ENCODE measurements around the gene IGF2BP2.
"Not testable (repeated sequence)": the region's sequence is repeated elsewhere in the genome, so short reads cannot be mapped to it uniquely, and the experiment has no call there.

The IGF2BP2 gene

DNA sequence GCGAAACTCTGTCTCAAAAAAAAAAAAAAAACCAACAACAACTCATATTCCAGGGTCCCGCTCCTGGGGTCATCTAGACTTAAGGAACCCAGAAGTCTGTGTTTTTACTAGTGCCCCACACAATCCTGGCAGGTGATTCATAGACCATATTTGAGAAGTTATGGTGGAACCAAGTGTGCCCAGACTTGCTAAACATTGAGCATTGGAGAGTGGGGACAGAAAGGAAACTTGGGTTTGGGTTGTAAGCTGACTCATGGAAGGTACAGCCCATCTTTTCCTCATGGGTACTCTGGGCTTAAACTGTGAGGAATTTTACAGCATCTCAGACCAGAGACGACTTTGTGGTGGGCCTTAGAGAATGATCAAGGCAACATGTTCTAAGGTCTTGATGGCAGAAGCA is 18.3 kb upstream of the IGF2BP2 start:
- no peak overlapping the region for H3K4me3 ChIP-seq (ENCODE audit: control insufficient read depth, low read depth, low read length)
- no peak for DNase-seq (ENCODE audit: low read depth)
- TF ChIP-seq, protein P1, sequence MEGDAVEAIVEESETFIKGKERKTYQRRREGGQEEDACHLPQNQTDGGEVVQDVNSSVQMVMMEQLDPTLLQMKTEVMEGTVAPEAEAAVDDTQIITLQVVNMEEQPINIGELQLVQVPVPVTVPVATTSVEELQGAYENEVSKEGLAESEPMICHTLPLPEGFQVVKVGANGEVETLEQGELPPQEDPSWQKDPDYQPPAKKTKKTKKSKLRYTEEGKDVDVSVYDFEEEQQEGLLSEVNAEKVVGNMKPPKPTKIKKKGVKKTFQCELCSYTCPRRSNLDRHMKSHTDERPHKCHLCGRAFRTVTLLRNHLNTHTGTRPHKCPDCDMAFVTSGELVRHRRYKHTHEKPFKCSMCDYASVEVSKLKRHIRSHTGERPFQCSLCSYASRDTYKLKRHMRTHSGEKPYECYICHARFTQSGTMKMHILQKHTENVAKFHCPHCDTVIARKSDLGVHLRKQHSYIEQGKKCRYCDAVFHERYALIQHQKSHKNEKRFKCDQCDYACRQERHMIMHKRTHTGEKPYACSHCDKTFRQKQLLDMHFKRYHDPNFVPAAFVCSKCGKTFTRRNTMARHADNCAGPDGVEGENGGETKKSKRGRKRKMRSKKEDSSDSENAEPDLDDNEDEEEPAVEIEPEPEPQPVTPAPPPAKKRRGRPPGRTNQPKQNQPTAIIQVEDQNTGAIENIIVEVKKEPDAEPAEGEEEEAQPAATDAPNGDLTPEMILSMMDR (IDR thresholded peaks at IDR 0.05; ENCODE audit: control insufficient read depth, insufficient read depth, low read depth, low read length, missing control alignments), result no peak

- TF ChIP-seq, protein P1 (IDR thresholded peaks at IDR 0.05; ENCODE audit: control insufficient read depth, insufficient read depth, low read depth, low read length, missing control alignments), result no peak
- DNase-seq (ENCODE audit: low read depth), result no peak
Measured at GRCh38 chr3:185842241-185842640, 17.4 kb upstream of the IGF2BP2 start.

GRCh38 chr3:185838417-185838989 is 13.7 kb upstream of the IGF2BP2 start:
- not testable (repeated sequence) for DNase-seq (ENCODE audit: low read depth); H3K4me3 ChIP-seq (ENCODE audit: control insufficient read depth, low read depth, low read length)

More at GRCh38 chr3:185842241-185842640, 17.4 kb upstream of the IGF2BP2 start:
- H3K4me3 ChIP-seq (ENCODE audit: control insufficient read depth, low read depth, low read length), result no peak overlapping the region

DNA sequence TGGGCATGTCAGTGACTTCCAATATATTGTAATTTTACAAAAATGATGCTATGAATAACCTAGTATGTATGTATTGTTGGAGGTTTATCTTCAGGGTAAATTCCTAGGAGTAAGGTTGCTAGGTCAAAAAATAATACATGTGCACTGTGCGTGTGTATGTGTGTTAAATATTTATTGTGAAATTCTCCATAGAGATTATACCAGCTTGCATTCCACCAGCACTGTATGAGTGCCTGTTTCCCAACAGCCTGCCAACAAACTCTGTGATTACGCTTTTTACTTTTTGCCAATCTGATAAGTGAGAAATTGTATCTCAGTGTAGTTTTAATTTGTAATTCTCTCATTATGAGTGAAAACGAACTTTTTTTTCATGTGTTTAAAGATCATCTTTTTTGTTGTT is 12.6 kb upstream of the IGF2BP2 start:
- DNase-seq (ENCODE audit: low read depth), result no peak
- H3K4me3 ChIP-seq (ENCODE audit: control insufficient read depth, low read depth, low read length), result no peak overlapping the region
- TF ChIP-seq, protein P1 (IDR thresholded peaks at IDR 0.05; ENCODE audit: control insufficient read depth, insufficient read depth, low read depth, low read length, missing control alignments), result no peak

DNA sequence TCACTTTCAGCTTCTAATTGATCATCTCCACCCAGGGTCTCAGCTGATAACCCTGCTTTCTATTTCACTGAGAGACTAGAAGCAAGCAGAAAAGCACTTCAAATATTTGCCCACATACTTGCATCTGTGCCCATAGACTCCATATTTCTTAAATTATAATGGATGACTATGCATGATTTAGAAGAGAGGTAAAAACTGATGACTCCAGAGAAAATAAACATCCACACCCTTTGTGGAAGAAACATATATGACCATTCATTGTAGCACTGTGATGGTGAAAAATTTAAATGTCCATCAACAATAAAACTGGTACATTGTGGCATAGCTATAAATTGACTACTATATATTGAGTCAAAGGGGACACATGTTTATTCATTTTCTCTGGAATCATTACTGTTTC is 7.1 kb upstream of the IGF2BP2 start:
- TF ChIP-seq, protein P1 (IDR thresholded peaks at IDR 0.05; ENCODE audit: control insufficient read depth, insufficient read depth, low read depth, low read length, missing control alignments), result no peak
- no peak overlapping the region for H3K4me3 ChIP-seq (ENCODE audit: control insufficient read depth, low read depth, low read length)

GRCh38 chr3:185831195-185831594 is 6.4 kb upstream of the IGF2BP2 start:
- no peak for DNase-seq (ENCODE audit: low read depth)
- TF ChIP-seq, protein P1 (IDR thresholded peaks at IDR 0.05; ENCODE audit: control insufficient read depth, insufficient read depth, low read depth, low read length, missing control alignments), result no peak
- no peak overlapping the region for H3K4me3 ChIP-seq (ENCODE audit: control insufficient read depth, low read depth, low read length)

More for the DNA sequence above, 7.1 kb upstream of the IGF2BP2 start:
- DNase-seq (ENCODE audit: low read depth), result no peak

DNA sequence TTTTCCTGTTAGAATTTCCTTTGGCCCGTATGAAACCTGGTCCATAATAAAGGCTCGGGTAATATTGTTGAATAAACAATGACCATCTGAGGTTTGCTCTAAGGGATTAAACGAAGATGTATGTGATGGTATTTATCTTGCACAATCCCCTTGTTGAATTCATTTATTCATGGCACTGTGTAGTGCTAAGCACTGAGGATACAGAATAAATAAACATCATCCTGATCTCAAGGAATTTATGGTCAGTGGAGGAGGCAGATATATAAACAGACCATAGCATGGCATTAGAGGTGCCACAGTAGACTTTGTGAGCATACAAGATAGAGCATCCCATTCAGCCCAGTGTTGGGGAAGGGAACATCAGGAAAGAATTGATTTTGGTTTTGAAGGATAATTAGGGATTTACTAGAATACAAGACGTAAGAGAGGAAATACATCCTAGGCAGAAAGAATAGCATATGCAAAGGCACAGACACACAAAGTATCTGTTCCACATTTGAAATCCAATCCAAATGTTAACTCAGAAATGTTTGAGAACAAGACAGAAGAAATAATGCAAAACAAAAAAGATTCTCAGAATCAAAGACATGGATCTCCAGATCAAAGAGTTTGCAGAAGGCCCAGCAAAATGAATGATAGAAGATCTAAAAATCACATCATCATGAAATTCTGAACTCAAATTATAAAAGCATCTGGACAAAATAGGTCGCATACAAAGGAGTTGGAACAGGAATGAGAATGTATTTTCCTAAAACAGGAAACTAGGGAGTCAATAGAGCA is 5.4 kb upstream of the IGF2BP2 start:
- TF ChIP-seq, protein P1 (IDR thresholded peaks at IDR 0.05; ENCODE audit: control insufficient read depth, insufficient read depth, low read depth, low read length, missing control alignments), result no peak
- H3K4me3 ChIP-seq (ENCODE audit: control insufficient read depth, low read depth, low read length), result no peak overlapping the region
- no peak for DNase-seq (ENCODE audit: low read depth)

Measured in AG09309 (cell line).